NOMO-1 treated with DMSO at 0.1 percent for 48 hours (cell line): ENCODE measurements around the gene MYT1.
"Not testable (repeated sequence)": the region's sequence is repeated elsewhere in the genome, so short reads cannot be mapped to it uniquely, and the experiment has no call there.

Experiments used
- DNase-seq: peaks from one replicate; lab custom pipeline; 2025; ENCODE audit not compliant: unreplicated experiment; lab: John Stamatoyannopoulos, UW

MYT1 gene

DNA sequence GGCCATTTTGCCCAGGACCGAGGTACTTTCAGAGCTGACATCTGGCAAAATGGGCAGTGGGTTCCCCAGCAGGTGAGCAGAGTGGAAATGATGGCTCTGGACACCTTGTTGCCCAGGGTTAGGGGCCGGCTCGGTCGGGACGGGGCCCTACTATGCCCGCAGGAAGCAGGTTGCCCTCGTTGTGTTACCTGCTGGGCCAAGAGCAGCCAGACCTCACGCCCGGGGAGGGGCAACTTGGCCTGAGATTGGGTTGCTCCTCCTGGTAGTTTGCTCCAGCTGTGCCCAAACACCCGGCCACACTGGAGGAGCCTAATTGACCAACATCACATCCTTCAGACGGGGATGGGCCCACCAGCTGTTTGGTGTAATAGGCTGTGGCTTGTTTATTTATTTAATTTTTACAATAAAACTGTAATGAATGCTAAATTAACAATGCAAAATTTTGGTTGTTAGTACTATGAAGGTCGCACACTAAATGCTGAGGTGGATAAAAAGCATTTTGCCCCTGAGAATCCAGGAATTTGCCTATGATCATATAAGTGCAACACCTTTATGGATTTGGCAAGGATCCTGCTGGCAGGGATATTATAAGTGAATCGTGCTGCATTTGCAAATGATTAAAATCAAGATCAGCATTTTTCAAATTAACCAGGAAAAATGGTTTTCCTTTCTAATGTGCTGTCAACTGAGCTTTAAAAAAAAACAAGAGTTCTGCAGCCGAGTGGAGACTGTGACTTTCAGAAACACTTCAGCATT is 64.7 kb downstream of the MYT1 start:
- DNase-seq, result no peak

DNA sequence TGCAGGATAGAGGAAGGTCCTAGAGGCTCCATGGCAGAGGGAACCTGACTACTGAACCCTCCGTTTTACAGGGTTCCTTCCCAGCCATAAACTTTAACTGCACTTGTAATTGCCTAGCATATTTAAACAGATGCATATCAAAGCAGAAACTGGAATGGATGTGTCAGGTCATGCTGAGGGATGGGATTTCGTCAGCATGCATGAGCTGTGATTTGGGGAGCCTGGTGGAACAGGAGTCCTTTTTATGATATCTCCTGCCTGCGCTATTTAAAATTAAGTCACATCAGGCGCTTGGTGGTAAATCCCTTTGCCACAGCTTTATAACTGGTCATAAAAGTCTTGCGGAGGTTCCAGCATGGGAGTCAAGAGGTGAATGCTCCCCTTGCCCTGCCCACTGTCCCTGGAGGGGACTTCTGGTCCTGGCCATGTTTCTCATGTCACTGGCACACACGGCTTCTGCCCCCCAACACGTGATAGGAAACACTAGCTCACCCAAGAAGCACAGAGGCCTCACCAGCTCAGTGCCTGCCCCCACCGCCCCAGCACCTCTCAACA is 65.3 kb downstream of the MYT1 start:
- no peak for DNase-seq

DNA sequence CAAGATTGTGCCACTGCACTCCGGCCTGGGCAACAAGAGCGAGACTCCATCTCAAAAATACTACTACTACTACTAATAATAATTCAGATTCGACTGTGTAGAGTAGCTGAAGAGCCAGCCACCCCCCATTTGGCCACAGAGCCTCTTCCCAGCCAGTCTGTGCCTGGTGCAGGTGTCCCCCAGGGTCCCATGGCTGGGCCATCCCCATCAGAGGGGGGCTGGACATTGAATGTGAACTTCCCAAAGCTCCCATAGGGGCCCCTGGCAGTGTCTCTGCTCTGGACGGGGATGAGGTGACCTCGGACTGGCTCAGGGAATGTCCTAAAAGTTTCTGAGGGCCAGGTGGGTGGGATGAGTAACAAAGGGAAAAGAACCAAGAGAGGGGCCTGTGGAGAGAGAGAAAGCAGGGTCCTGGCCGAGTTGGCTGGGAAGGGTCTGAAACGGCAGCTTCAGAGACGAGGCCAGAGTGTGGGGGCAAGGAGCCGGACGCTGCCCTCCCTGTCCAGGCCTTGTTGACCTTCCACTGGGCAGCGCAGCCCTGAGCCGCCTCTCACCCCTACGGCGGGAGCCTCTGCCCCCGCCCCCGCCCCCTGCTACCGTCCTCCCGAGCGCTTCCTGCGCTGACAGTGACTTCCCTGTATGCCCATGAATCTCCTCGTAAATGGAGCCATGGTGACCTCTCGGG is 66.4 kb downstream of the MYT1 start:
- DNase-seq, result no peak

DNA sequence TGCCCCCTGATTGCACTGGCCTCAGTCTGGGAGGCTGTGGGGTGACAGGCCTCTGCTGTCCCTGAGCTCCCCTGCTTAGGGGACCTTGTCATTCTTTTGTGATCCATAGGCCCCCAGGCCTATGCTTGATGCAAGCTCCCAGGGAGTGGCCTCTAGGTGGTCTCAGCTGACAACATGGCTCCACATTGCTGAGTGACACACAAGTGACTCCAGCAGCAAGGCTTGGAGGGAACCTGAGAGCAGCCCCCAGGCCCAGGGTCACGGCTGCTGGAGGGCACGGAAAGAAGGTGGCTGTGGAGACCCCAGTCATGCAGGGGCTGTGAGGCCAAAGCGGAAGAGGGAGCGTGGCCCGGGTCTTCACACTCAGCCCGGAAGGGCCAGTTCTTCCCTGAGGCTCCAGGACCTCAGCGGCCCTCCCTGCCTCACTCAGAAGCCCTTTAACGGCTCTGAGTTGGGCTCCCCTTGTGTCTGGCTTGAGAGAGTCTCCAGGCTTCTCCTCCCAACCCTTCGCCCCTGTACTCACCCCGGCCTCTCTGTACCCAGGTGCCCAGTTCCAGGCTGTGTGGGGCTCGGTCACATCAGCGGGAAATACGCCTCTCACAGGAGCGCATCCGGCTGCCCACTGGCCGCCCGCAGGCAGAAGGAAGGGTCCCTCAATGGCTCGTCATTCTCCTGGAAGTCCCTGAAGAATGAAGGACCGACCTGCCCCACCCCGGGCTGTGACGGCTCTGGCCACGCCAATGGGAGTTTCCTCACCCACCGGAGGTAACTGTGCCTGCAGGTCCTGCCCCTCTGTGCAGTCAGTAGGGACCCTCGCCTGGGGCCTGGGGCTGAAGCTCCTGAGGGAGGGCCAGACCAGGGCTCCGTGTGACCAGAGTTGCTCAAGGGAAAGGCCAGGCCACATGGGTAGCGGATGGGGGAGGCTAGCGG is 67.6 kb downstream of the MYT1 start:
- no peak for DNase-seq

DNA sequence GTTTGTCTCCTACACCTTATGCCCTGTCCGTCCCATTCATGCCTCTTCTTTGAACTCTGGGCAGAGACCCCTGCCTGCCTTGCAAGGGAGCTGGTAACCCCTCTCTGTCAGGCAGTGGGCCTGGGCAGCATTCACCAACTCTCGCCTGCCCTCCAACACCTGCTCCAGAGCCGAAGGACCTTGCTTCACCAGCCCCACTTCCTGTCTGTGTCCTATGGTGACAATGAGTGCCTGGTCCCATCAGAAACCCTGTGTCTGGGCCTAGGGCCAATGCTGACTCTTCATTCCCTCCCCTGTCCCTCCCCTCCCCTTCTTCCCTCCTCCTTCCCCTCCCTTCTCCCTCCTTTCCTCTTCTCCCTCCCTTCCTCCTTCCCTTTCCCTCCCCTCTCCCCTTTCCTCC is 68.5 kb downstream of the MYT1 start:
- DNase-seq, result no peak

DNA sequence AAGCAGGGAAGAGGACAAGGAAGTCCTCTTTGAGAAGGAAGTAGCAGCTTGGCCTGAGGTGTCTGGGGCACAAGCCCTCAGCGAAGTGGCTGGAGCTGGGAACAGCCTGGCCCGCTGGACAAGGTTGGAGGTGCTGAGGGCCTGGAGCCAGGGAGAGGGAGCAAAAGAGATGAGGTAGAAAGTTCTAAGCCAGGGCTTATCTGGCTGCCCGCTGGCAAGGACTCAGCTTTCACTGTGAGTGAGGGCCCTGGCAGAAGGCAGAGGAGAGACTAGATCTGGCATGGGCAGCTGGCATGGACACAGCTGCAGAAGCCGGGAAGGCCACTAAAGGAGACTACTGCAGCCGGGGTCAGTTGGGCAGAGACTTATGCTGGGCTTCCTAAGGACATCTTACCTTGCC is 69.5 kb downstream of the MYT1 start:
- no peak for DNase-seq

DNA sequence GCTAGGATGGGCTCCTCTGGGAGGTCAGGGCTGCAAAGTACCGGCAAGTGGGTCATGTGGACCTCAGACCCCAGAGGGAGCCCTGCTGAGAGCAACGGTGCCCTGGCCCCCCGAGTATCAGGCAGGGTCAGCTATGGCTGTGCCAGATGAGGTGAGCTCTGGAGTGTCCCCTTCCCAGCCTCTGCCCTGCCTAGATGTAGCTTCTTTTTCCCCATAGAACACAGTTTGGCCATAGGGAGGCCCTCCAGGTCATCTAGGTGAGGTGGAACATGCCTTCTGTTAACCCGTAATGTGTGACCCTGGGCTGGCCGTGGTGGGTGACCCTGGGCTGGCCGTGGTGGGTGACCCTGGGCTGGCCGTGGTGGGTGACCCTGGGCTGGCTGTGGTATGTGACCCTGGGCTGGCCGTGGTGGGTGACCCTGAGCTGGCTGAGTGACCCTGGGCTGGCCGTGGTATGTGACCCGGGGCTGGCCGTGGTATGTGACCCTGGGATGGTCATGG is 70.1 kb downstream of the MYT1 start:
- DNase-seq, result no peak

GRCh38 chr20:64234921-64235565 is 70.8 kb downstream of the MYT1 start:
- not testable (repeated sequence) for DNase-seq

DNA sequence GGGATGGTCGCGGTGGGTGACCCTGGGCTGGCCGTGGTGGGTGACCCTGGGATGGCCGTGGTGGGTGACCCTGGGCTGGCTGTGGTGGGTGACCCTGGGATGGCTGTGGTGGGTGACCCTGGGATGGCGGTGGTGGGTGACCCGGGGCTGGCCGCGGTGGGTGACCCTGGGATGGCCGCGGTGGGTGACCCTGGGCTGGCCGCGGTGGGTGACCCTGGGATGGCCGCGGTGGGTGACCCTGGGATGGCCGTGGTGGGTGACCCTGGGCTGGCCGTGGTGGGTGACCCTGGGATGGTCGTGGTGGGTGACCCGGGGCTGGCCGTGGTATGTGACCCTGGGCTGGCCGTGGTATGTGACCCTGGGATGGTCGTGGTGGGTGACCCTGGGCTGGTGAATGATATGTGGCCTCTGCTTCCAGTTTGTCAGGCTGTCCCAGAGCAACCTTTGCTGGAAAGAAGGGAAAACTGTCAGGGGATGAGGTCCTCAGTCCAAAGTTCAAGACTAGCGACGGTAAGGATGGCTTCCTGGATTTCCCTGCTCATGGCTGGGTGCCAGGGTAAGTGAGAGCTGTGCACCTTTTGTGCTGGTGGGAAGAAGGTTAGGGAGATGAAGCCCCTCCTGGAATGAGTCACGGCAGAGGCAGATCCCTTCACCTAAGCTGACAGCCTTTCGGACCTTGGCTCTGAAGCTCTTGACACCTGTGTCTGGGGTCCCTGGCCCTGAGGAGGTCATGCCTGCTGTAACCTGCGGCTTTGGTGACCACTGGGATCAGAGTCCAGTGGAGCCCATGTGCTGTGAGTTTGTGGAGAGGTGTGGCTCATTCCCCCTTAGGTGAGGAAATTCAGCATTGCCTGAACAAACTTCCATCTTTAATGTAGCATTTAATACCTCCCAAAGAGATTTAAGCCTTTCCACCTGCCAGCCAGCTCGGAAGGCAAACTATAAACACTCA is 72.2 kb downstream of the MYT1 start:
- no peak for DNase-seq

GRCh38 chr20:64237316-64237715 is 73.1 kb downstream of the MYT1 start:
- no peak for DNase-seq

GRCh38 chr20:64238115-64238825 is 74.0 kb downstream of the MYT1 start:
- DNase-seq, result no peak

- DNase-seq, result no peak
Observed at GRCh38 chr20:64238851-64239387, 74.7 kb downstream of the MYT1 start.

GRCh38 chr20:64239449-64240242 is 75.4 kb downstream of the MYT1 start:
- DNase-seq, result no peak

DNA sequence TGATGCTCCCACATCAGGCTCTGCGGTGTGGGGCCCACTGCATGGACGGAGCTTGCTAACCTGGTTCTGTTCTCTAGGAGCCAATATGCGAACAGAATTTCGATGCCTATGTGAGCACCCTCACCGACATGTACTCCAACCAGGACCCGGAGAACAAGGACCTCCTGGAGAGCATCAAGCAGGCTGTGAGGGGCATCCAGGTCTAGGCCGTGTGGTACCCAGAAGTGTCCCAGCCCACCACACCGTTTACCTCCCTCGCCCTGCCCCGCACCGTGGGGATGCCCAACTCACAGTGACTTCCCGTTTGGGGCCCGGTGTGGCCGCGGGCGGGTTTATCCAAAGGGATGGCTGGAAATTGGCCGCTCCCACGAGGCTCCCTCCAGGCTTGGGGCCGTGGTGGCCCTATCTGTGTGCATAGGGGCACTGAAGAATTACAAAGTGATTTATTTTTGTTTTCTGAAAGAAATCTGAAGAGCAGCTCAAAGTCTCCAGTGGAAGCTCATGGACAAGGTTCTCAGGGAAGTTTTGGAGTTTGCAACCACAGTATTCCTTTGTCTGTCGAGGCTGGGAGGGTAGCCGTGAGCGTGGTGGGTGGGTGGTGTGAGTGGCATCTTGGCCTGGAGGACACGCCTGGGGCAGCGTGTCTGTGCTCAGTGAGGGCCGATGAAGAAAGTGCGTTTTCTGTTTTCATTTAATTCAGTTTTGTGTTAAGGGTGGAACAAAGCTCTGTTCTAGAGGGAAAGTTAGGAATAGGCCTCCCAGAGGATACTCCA is 76.2 kb downstream of the MYT1 start:
- no peak for DNase-seq

GRCh38 chr20:64241061-64241460 is 76.8 kb downstream of the MYT1 start:
- DNase-seq, result no peak

GRCh38 chr20:64242003-64242796 is 77.9 kb downstream of the MYT1 start:
- DNase-seq, result no peak
